ENCODE results near the gene BCAN. TPM values are rescaled to one million over a fixed set of nuclear protein-coding genes. Genes with fewer than 3 reads are reported as not detected.

Gene BCAN
- polyA plus RNA-seq, 1 donor (not counting 4 experiments of a cell fraction or from before 2014, with no cell fraction given): not detected

GRCh38 chr1:156656806-156657740, 15.2 kb downstream of the BCAN start:
- H3K4me3 ChIP-seq (ENCODE audit: control insufficient read depth in 2 of 3, extremely low read depth in 1 of 3, insufficient read depth in 2 of 3, low read depth in 1 of 3, low read length in 3 of 3): peak overlapping the region in 1 of 3 experiments; percentile 58
- no peak for DNase-seq (ENCODE audit: low read depth, low spot score)
- H3K36me3 ChIP-seq (ENCODE audit: control insufficient read depth in 2 of 2, extremely low read depth in 1 of 2, insufficient read depth in 2 of 2, low read length in 2 of 2): no peaks in the 10 kb centered on the region
- FAIRE-seq: no peak
- no peaks in the 10 kb centered on the region for H3K9me1 ChIP-seq (ENCODE audit: control insufficient read depth, extremely low read depth, insufficient read depth, low read length)
- TF ChIP-seq CTCF (optimal IDR thresholded peaks at IDR 0.05 in 1 of 3, IDR thresholded peaks at IDR 0.05 in 1 of 3, conservative IDR thresholded peaks at IDR 0.05 in 1 of 3; ENCODE audit: extremely low read depth in 1 of 3, insufficient read depth in 2 of 3, low read length in 3 of 3) (peak; percentile 92 to 99 (median 98)), EZH2 (IDR thresholded peaks at IDR 0.05; ENCODE audit: low read length) (peak; percentile 98)
- H2AFZ ChIP-seq (ENCODE audit: control insufficient read depth, low read length): no peak overlapping the region
- dilution Hi-C loops (cut with MboI; ENCODE audit: extremely low pct_ligation_motif_present, low sequenced_read_pairs): no loop called here
- H3K79me2 ChIP-seq (ENCODE audit: control insufficient read depth, insufficient read depth, low read length): no peaks in the 10 kb centered on the region
- H3K27me3 ChIP-seq (ENCODE audit: control insufficient read depth, extremely low read depth, insufficient read depth, low read length): peaks cover 35% of the 10 kb centered on the region
- H3K9ac ChIP-seq (ENCODE audit: control insufficient read depth, extremely low read depth, insufficient read depth, low read length): no peak overlapping the region
- peaks cover 25% of the 10 kb centered on the region for H3K4me1 ChIP-seq (ENCODE audit: control insufficient read depth, extremely low read depth, insufficient read depth, low read length)
- peaks cover 4% of the 10 kb centered on the region for H4K20me1 ChIP-seq (ENCODE audit: control insufficient read depth, extremely low read depth, insufficient read depth, low read length)
- no peak overlapping the region for H3K27ac ChIP-seq (ENCODE audit: control insufficient read depth, insufficient read depth, low read length)
- H3K4me2 ChIP-seq (ENCODE audit: control insufficient read depth, extremely low read depth, insufficient read depth, low read depth, low read length): peak overlapping the region; percentile 68
- no peaks in the 10 kb centered on the region for H3K9me3 ChIP-seq (ENCODE audit: control insufficient read depth, low read depth, low read length)

- Histone ChIP-seq H3K4me1 (ENCODE audit: control insufficient read depth, extremely low read depth, insufficient read depth, low read length) (peaks cover 26% of the 10 kb centered on the region), H3K79me2 (ENCODE audit: control insufficient read depth, insufficient read depth, low read length) (no peaks in the 10 kb centered on the region), H2AFZ (ENCODE audit: control insufficient read depth, low read length) (no peak overlapping the region), H3K27me3 (ENCODE audit: control insufficient read depth, extremely low read depth, insufficient read depth, low read length) (peaks cover 35% of the 10 kb centered on the region), H3K4me2 (ENCODE audit: control insufficient read depth, extremely low read depth, insufficient read depth, low read depth, low read length) (no peak overlapping the region), H3K36me3 (ENCODE audit: control insufficient read depth in 2 of 2, extremely low read depth in 1 of 2, insufficient read depth in 2 of 2, low read length in 2 of 2) (no peaks in the 10 kb centered on the region), H3K9ac (ENCODE audit: control insufficient read depth, extremely low read depth, insufficient read depth, low read length) (no peak overlapping the region), H3K9me1 (ENCODE audit: control insufficient read depth, extremely low read depth, insufficient read depth, low read length) (no peaks in the 10 kb centered on the region), H4K20me1 (ENCODE audit: control insufficient read depth, extremely low read depth, insufficient read depth, low read length) (peaks cover 4% of the 10 kb centered on the region), H3K27ac (ENCODE audit: control insufficient read depth, insufficient read depth, low read length) (no peak overlapping the region), H3K9me3 (ENCODE audit: control insufficient read depth, low read depth, low read length) (no peaks in the 10 kb centered on the region), H3K4me3 (ENCODE audit: control insufficient read depth in 2 of 3, extremely low read depth in 1 of 3, insufficient read depth in 2 of 3, low read depth in 1 of 3, low read length in 3 of 3) (no peak overlapping the region)
- TF ChIP-seq CTCF (optimal IDR thresholded peaks at IDR 0.05 in 1 of 3, IDR thresholded peaks at IDR 0.05 in 1 of 3, conservative IDR thresholded peaks at IDR 0.05 in 1 of 3; ENCODE audit: extremely low read depth in 1 of 3, insufficient read depth in 2 of 3, low read length in 3 of 3) (no peak), EZH2 (IDR thresholded peaks at IDR 0.05; ENCODE audit: low read length) (no peak)
- DNase-seq (ENCODE audit: low read depth, low spot score): no peak
- FAIRE-seq: no peak
- dilution Hi-C loops (cut with MboI; ENCODE audit: extremely low pct_ligation_motif_present, low sequenced_read_pairs): no loop called here
Observed at GRCh38 chr1:156657741-156658319, 15.9 kb downstream of the BCAN start.

All from keratinocyte (primary cell).